Vagina (tissue), 2 donors: ENCODE results near the gene AADAT. TPM values are rescaled to one million over a fixed set of nuclear protein-coding genes. Genes with fewer than 3 reads are reported as not detected.

Experiments
- DNase-seq, 2 donors: peaks; one replicate each; pipeline ENCODE4 v3.0.0-alpha.2; 2017; ENCODE audit errors: extremely low spot score in 2 of 2
- H3K27ac ChIP-seq: fragments of 200-600 bp; sonication (generic); one replicate; pipeline ENCODE4 v1.5.1; 2019
- H3K27me3 ChIP-seq: fragments of 200-600 bp; sonication (generic); one replicate; pipeline ENCODE4 v1.5.1; 2019
- H3K36me3 ChIP-seq, 2 donors: fragments of 200-600 bp; sonication (generic); one replicate each; pipeline ENCODE4 v1.5.1; 2017 to 2019
- H3K4me1 ChIP-seq: fragments of 200-600 bp; sonication (generic); one replicate; pipeline ENCODE4 v1.5.1; 2019
- H3K4me3 ChIP-seq, 2 donors: fragments of 200-600 bp; sonication (generic); 1 replicate in 1 of 2; 2 replicates in 1 of 2; pipeline ENCODE4 v1.5.1; 2016 to 2019
- H3K9me3 ChIP-seq: fragments of 200-600 bp; sonication (generic); one replicate; pipeline ENCODE4 v1.5.1; 2019
- POLR2A ChIP-seq, 2 donors: fragments of 450-650 bp; IDR thresholded peaks; one replicate each; pipeline ENCODE4 v1.6.1; 2017; ENCODE audit warnings: antibody characterized with exemption in 2 of 2, mild to moderate bottlenecking in 2 of 2, moderate library complexity in 2 of 2
- POLR2AphosphoS5 ChIP-seq, 2 donors: sonication (generic); formaldehyde crosslinking; IDR thresholded peaks; one replicate each; pipeline ENCODE4 v1.9.0; 2017; ENCODE audit warnings: antibody characterized with exemption in 2 of 2, mild to moderate bottlenecking in 2 of 2, low read depth in 1 of 2; ENCODE audit not compliant: insufficient read depth in 1 of 2
- intact Hi-C: fragments of 100-400 bp; cut with DNase I; formaldehyde crosslinking; loops from one replicate; pipeline ENCODE4 v1.15.1; 2023
- total RNA-seq: library from RNA; depleted of rRNA; stranded (reverse); fragments of >200 nt; gene quantifications from one replicate; pipeline ENCODE4 v1.2.3, GENCODE V29; 2016
- TF ChIP-seq, protein P1 (sequence below), 3 experiments: fragments of 450-650 bp in 2 of 3; fragments of 200-600 bp in 1 of 3; sonication (generic) in 1 of 3; IDR thresholded peaks; one replicate each; pipeline ENCODE4 v1.5.1; 2017 to 2019; ENCODE audit warnings: antibody characterized with exemption in 3 of 3, mild to moderate bottlenecking in 2 of 3, moderate library complexity in 2 of 3

Gene AADAT
- total RNA-seq, 1 donor from 2014 or later = 3.7 TPM

DNA sequence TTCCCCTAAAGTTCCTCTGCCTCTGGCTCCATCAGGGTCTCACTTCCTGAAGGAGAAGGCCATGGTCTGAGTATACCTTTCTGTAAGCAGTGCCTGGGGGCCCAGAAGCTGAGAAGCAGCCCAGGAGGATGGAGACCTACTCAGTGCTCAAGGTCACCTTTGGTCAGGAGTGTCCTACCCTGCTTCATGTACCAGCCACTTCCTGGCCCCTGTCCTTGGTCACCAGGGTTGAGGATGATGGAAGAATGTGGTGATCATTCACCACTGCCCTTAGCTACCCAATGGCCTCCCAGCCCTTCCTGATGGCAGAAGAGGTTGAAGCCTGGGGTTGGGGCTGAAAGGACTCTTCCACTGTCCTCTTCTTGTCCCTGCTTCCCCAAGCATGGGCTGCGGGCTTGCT is 54.5 kb downstream of the AADAT start:
- H3K27ac ChIP-seq = no peak overlapping the region
- H3K9me3 ChIP-seq = no peaks in the 10 kb centered on the region
- intact Hi-C loops = no loop called here
- no peaks in the 10 kb centered on the region for H3K27me3 ChIP-seq
- H3K36me3 ChIP-seq = no peaks in the 10 kb centered on the region
- DNase-seq = peak in 1 of 2 donors; percentile 56
- no peak overlapping the region for H3K4me3 ChIP-seq
- no peak for TF ChIP-seq POLR2AphosphoS5 (IDR thresholded peaks at IDR 0.05; ENCODE audit: insufficient read depth in 1 of 2, low read depth in 1 of 2)
- TF ChIP-seq POLR2A (IDR thresholded peaks at IDR 0.05) = no peak
- TF ChIP-seq, protein P1, sequence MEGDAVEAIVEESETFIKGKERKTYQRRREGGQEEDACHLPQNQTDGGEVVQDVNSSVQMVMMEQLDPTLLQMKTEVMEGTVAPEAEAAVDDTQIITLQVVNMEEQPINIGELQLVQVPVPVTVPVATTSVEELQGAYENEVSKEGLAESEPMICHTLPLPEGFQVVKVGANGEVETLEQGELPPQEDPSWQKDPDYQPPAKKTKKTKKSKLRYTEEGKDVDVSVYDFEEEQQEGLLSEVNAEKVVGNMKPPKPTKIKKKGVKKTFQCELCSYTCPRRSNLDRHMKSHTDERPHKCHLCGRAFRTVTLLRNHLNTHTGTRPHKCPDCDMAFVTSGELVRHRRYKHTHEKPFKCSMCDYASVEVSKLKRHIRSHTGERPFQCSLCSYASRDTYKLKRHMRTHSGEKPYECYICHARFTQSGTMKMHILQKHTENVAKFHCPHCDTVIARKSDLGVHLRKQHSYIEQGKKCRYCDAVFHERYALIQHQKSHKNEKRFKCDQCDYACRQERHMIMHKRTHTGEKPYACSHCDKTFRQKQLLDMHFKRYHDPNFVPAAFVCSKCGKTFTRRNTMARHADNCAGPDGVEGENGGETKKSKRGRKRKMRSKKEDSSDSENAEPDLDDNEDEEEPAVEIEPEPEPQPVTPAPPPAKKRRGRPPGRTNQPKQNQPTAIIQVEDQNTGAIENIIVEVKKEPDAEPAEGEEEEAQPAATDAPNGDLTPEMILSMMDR (IDR thresholded peaks at IDR 0.05) = no peak
- H3K4me1 ChIP-seq = no peaks in the 10 kb centered on the region

DNA sequence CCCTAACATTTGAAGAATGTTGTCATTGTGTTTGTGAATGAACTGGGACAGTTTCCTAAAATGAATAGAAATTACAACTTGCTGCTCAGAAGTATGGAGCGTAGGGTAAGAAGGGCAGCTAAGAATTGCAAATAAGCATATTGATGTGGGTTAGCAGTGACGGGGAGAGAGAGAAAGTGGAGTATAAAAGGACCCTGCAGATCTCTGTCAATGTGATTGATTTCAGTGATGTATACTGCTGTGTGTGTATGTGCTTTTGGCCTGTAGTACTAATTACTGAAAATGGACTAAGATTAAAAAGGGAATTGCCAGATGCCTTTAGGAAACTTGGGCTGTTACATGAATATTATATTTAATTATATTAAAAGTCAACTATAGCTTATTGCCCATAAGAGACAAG is 55.8 kb downstream of the AADAT start:
- no peak for DNase-seq
- no peaks in the 10 kb centered on the region for H3K36me3 ChIP-seq
- no peaks in the 10 kb centered on the region for H3K4me1 ChIP-seq
- no peak overlapping the region for H3K27ac ChIP-seq
- no peaks in the 10 kb centered on the region for H3K9me3 ChIP-seq
- no peaks in the 10 kb centered on the region for H3K27me3 ChIP-seq
- intact Hi-C loops = no loop called here
- no peak for TF ChIP-seq POLR2AphosphoS5 (IDR thresholded peaks at IDR 0.05; ENCODE audit: insufficient read depth in 1 of 2, low read depth in 1 of 2)
- TF ChIP-seq, protein P1 (IDR thresholded peaks at IDR 0.05) = no peak
- TF ChIP-seq POLR2A (IDR thresholded peaks at IDR 0.05) = no peak
- H3K4me3 ChIP-seq = no peak overlapping the region

DNA sequence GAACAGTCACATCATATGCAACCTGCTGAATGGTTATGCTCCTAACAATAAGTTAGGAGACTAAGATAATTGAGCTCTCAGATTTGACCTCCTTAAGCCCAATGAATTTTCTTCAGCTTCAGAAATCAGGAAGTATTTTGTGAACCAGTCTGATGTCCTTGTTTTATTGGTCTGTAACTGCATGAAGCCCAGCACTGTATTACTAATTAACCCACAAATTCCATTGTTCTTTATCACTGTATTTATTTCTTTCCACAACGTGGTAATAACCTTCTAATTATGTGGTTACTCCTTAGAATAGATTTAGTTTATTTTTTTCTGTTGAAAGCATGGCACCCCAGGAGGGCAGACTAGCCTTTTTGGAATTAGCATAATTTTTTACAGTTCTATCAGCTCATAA is 59.6 kb downstream of the AADAT start:
- H3K36me3 ChIP-seq = no peaks in the 10 kb centered on the region
- peaks cover 4% of the 10 kb centered on the region for H3K4me1 ChIP-seq
- no peaks in the 10 kb centered on the region for H3K27me3 ChIP-seq
- no peak overlapping the region for H3K27ac ChIP-seq
- TF ChIP-seq POLR2AphosphoS5 (IDR thresholded peaks at IDR 0.05; ENCODE audit: insufficient read depth in 1 of 2, low read depth in 1 of 2) (no peak), POLR2A (IDR thresholded peaks at IDR 0.05) (no peak)
- TF ChIP-seq, protein P1 (IDR thresholded peaks at IDR 0.05) = no peak
- no peak for DNase-seq
- no peak overlapping the region for H3K4me3 ChIP-seq
- intact Hi-C loops = no loop called here
- no peaks in the 10 kb centered on the region for H3K9me3 ChIP-seq

DNA sequence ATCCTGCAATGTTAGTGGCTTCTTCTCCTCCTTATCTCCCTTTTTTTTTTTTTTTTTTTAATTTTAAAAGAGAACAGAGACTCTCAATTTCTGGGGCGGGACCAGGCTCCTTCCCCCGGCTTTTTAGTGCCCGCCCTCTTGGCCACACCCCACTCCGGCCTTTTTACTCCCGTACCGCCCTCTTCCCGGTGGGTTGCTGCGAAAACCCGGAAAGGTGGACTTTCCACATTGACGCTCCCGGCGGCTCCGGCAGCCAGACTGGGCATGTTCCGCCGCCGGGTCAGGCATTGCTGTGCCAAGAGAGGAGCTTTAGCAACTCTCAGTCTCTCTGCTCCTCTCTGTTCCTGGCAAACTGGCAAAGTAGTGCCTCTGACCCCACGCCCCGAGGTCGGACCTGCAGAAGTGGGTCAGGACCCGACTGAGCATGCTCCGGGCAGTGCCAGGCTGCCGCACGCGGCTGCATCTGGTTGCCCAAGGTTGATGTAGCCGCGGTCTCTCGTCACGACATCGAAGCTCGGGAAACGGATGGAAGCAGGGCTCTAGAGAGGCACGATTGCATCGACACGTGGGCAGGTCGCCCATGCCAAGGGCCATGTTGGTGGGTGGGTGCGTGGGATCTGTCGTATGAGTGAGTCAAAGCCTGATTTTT is 62.5 kb downstream of the AADAT start:
- Histone ChIP-seq H3K4me1 (peaks cover 4% of the 10 kb centered on the region), H3K27me3 (no peaks in the 10 kb centered on the region), H3K36me3 (no peaks in the 10 kb centered on the region), H3K9me3 (no peaks in the 10 kb centered on the region), H3K4me3 (peak overlapping the region; percentile 71 to 74), H3K27ac (peak overlapping the region; percentile 82)
- peak in 1 of 2 donors; percentile 93 for DNase-seq
- intact Hi-C loops = loop anchor here (5.0 kb wide), 1 partner anchor 415 kb away; the partner anchor contains the start of gene NEK1
- TF ChIP-seq, protein P1 (IDR thresholded peaks at IDR 0.05) = peak in 1 of 3 experiments; percentile 32
- peak; percentile 79 to 81 for TF ChIP-seq POLR2AphosphoS5 (IDR thresholded peaks at IDR 0.05; ENCODE audit: insufficient read depth in 1 of 2, low read depth in 1 of 2)
- peak in 1 of 2 donors; percentile 63 for TF ChIP-seq POLR2A (IDR thresholded peaks at IDR 0.05)
